AG09319 (cell line): Measurements from ENCODE around the gene SNX25.

Experiments used
- DNase-seq: peaks from one replicate; pipeline ENCODE4 v3.0.0-alpha.2; 2010; ENCODE audit warnings: low read depth; ENCODE audit errors: extremely low read depth
- TF ChIP-seq, protein P1 (sequence below): IDR thresholded peaks from 2 replicates; pipeline ENCODE4 v1.5.1; 2011; ENCODE audit warnings: low read depth, mild to moderate bottlenecking, inconsistent platforms, low read length, moderate library complexity

SNX25 gene

DNA sequence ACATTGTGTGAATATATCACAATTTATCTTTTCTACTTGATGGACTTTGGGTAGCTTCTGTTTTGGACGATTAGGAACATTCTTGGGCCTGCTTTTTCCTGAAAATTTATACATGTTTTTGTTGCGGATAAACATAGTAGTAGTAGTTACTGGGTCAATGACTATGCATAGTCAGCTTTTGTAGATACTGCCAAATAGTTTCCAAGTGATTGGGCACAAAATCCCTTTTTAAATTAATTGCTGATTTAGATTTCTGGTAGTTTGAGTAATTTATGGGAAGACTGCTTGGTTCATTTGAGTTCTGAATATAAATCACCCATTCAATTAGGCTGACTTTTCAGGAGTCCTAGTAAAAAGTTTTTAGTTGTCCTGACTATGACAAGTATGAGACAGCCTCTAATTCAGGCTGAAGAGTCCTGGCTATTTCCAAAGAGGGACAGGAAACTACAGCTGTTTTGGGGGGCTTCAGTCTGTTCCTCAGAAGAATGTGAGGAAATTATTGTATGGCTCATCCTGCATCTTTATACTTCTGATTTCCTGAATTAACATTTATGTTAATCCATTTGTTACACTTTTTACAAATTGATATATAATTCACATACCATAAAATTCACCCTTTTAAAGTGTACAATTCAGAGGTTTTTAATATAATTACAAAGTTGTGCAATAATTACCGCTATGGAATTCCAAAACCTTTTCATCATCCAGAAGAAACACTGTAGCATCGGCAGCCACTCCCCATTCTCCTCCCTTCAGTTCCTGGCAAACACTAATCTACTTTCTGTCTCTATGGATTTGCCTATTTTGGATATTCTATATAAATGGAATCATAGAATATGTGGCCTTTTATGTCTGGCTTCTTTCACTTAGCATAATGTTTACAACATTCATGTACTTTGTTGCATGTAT lies 172.1 kb downstream of the SNX25 start:
- TF ChIP-seq, protein P1, sequence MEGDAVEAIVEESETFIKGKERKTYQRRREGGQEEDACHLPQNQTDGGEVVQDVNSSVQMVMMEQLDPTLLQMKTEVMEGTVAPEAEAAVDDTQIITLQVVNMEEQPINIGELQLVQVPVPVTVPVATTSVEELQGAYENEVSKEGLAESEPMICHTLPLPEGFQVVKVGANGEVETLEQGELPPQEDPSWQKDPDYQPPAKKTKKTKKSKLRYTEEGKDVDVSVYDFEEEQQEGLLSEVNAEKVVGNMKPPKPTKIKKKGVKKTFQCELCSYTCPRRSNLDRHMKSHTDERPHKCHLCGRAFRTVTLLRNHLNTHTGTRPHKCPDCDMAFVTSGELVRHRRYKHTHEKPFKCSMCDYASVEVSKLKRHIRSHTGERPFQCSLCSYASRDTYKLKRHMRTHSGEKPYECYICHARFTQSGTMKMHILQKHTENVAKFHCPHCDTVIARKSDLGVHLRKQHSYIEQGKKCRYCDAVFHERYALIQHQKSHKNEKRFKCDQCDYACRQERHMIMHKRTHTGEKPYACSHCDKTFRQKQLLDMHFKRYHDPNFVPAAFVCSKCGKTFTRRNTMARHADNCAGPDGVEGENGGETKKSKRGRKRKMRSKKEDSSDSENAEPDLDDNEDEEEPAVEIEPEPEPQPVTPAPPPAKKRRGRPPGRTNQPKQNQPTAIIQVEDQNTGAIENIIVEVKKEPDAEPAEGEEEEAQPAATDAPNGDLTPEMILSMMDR, result no peak
- DNase-seq, result no peak

DNA sequence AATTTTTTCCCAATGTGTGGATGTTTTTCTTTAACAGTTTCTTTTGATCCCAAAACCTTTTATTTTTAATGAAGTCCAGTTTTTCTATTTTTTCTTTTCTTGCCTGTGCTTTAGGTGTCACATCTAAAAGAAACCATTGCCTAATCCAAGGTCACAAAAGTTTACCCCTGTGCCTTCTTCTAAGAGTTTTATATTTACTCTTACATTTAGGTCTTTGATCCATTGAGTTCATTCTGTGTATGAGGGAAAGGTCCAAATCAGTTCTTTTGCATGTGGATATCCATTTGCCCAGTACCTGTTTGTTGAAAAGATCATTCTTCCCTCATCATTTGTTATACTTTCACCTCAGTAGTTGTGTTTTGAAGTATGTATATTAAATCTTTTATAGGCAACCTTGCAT lies 173.4 kb downstream of the SNX25 start:
- TF ChIP-seq, protein P1, result no peak
- no peak for DNase-seq

DNA sequence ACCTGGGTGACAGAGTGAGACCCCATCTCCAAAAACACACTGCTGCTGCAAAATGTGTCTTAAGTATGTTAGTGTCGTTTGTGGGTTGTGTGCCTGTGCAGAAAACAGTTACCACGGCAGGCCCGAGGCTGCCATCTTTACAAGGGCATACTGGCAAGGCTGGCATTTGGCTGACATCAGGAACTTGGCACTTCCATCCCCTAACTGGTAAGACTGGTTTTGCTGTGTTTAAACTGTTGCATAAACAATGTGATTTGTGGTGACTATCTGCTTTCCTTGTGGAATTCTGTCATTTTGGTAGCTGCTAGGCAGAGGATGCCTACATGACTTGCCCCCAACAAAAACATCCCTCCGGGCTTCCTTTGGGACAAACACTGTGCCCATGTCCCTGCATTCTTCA lies 174.1 kb downstream of the SNX25 start:
- DNase-seq, result no peak
- TF ChIP-seq, protein P1, result no peak

DNA sequence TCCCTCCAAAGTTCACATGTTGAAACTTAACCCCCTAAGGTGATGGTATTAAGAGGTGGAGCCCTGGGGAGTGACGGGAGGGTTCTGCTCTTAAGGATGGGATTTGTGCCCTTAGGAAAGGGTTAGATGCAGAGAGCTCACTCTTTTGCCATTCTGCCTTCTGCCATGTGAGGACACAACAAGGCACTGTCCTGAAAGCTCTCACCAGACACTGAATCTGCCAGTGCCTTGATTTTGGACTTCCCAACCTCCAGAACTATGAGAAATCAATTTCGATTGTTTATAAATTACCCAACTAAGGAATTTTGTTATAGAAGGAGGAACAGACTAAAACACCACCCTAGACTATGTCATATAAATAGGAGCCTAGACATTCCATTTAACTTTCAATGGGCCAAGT lies 174.7 kb downstream of the SNX25 start:
- no peak for DNase-seq

DNA sequence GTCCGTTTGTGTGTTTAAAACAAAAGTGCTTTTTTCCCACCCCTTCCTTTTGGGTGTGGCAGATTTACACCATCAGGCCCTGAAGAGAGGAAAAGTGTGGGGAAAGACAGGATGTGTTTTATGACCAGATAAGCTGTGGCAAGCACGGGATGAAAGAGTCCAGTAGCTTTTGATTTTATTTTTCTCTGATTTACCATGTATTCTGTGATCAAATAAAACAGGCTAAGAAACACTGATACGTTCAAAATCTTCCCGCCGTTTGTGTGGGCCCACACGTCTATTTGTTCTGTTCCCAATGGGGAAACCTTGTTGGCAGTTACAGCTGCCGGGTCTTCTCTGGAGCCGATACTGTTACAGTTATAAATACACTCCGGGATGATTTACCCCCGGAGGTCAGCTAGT lies 175.5 kb downstream of the SNX25 start:
- TF ChIP-seq, protein P1, result no peak
- no peak for DNase-seq

More for the DNA sequence above, 174.7 kb downstream of the SNX25 start:
- TF ChIP-seq, protein P1, result no peak

DNA sequence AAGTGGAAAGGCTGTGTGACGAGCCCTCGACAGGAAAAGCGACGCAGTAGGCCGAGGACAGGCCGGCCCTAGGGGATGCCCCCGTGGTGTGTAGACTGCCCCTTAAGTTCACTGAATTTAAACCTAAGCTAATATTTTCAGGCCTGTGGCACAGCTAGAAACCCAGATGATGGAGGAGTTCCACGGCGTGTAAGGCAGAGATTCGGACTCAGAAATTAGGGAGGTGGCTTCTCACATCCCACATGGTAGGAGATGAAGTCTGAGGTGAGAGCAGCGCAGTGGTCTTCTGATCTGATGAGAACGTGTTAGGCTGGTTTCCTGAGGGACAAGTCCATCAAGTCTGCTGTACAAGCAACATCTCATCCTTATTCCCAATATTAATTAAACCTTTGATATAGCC lies 178.6 kb downstream of the SNX25 start:
- DNase-seq, result no peak
- TF ChIP-seq, protein P1, result no peak

DNA sequence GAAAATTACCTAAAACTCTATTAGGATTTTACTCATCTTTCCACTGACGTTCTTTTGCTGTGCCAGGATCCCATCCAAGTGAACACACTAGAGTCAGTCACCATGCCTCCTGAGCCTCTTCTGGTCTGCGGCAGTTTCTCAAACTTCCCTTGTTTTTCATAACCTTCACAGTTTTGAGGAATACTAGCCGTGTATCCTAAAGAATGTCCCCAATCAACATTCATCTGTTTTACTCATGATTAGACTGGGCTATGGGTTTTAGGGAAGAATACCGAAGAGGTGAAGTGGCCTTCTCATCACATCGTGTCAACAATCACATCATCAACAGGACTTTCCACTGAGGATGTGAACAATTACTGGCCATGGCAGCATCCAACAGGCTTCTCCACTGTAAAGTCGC lies 181.5 kb downstream of the SNX25 start:
- no peak for DNase-seq
- TF ChIP-seq, protein P1, result no peak
